ENCODE data around the gene TTBK2.

Gene TTBK2

GRCh38 chr15:42802168-42802567 lies 118.4 kb downstream of the TTBK2 start:
- H3K36me3 ChIP-seq (ENCODE audit: control insufficient read depth in 2 of 2, insufficient read depth in 2 of 2, low read length in 2 of 2): peaks cover 7 to 8% of the 10 kb centered on the region in 2 donors
- no peaks in the 10 kb centered on the region for H3K9me3 ChIP-seq (ENCODE audit: control insufficient read depth in 2 of 2, low read length in 2 of 2)
- H3K4me1 ChIP-seq (ENCODE audit: control insufficient read depth in 2 of 2, insufficient read depth in 2 of 2, low read length in 2 of 2): peaks cover 0 to 2% of the 10 kb centered on the region in 2 donors
- no peak overlapping the region for H3K9ac ChIP-seq (ENCODE audit: low read depth in 1 of 2, low read length in 2 of 2)
- H3K27ac ChIP-seq (ENCODE audit: low read depth in 2 of 2, low read length in 2 of 2): no peak overlapping the region
- no peak overlapping the region for H3K4me3 ChIP-seq (ENCODE audit: low read length in 2 of 2)
- no peaks in the 10 kb centered on the region for H3K27me3 ChIP-seq (ENCODE audit: control insufficient read depth in 2 of 2, insufficient read depth in 2 of 2, low read length in 2 of 2)

GRCh38 chr15:42800731-42801474 lies 119.7 kb downstream of the TTBK2 start:
- no peak overlapping the region for H3K4me3 ChIP-seq (ENCODE audit: low read length in 2 of 2)
- no peaks in the 10 kb centered on the region for H3K9me3 ChIP-seq (ENCODE audit: control insufficient read depth in 2 of 2, low read length in 2 of 2)
- H3K27ac ChIP-seq (ENCODE audit: low read depth in 2 of 2, low read length in 2 of 2): no peak overlapping the region
- peaks cover 0 to 2% of the 10 kb centered on the region in 2 donors for H3K4me1 ChIP-seq (ENCODE audit: control insufficient read depth in 2 of 2, insufficient read depth in 2 of 2, low read length in 2 of 2)
- H3K9ac ChIP-seq (ENCODE audit: low read depth in 1 of 2, low read length in 2 of 2): no peak overlapping the region
- no peaks in the 10 kb centered on the region for H3K27me3 ChIP-seq (ENCODE audit: control insufficient read depth in 2 of 2, insufficient read depth in 2 of 2, low read length in 2 of 2)
- H3K36me3 ChIP-seq (ENCODE audit: control insufficient read depth in 2 of 2, insufficient read depth in 2 of 2, low read length in 2 of 2): peaks cover 7 to 8% of the 10 kb centered on the region in 2 donors

GRCh38 chr15:42798802-42799201 lies 121.8 kb downstream of the TTBK2 start:
- no peak overlapping the region for H3K9ac ChIP-seq (ENCODE audit: low read depth in 1 of 2, low read length in 2 of 2)
- no peak overlapping the region for H3K4me3 ChIP-seq (ENCODE audit: low read length in 2 of 2)
- H3K36me3 ChIP-seq (ENCODE audit: control insufficient read depth in 2 of 2, insufficient read depth in 2 of 2, low read length in 2 of 2): peaks cover 8 to 10% of the 10 kb centered on the region in 2 donors
- H3K27ac ChIP-seq (ENCODE audit: low read depth in 2 of 2, low read length in 2 of 2): no peak overlapping the region
- no peaks in the 10 kb centered on the region for H3K9me3 ChIP-seq (ENCODE audit: control insufficient read depth in 2 of 2, low read length in 2 of 2)
- H3K4me1 ChIP-seq (ENCODE audit: control insufficient read depth in 2 of 2, insufficient read depth in 2 of 2, low read length in 2 of 2): peaks cover 0 to 2% of the 10 kb centered on the region in 2 donors
- H3K27me3 ChIP-seq (ENCODE audit: control insufficient read depth in 2 of 2, insufficient read depth in 2 of 2, low read length in 2 of 2): no peaks in the 10 kb centered on the region

- Histone ChIP-seq H3K4me1 (ENCODE audit: control insufficient read depth in 2 of 2, insufficient read depth in 2 of 2, low read length in 2 of 2) (no peaks in the 10 kb centered on the region), H3K4me3 (ENCODE audit: low read length in 2 of 2) (no peak overlapping the region), H3K36me3 (ENCODE audit: control insufficient read depth in 2 of 2, insufficient read depth in 2 of 2, low read length in 2 of 2) (peaks cover 8 to 10% of the 10 kb centered on the region in 2 donors), H3K27ac (ENCODE audit: low read depth in 2 of 2, low read length in 2 of 2) (no peak overlapping the region), H3K27me3 (ENCODE audit: control insufficient read depth in 2 of 2, insufficient read depth in 2 of 2, low read length in 2 of 2) (no peaks in the 10 kb centered on the region), H3K9ac (ENCODE audit: low read depth in 1 of 2, low read length in 2 of 2) (no peak overlapping the region), H3K9me3 (ENCODE audit: control insufficient read depth in 2 of 2, low read length in 2 of 2) (no peaks in the 10 kb centered on the region)
These were observed 123.4 kb downstream of the TTBK2 start for GRCh38 chr15:42796955-42797782.

DNA sequence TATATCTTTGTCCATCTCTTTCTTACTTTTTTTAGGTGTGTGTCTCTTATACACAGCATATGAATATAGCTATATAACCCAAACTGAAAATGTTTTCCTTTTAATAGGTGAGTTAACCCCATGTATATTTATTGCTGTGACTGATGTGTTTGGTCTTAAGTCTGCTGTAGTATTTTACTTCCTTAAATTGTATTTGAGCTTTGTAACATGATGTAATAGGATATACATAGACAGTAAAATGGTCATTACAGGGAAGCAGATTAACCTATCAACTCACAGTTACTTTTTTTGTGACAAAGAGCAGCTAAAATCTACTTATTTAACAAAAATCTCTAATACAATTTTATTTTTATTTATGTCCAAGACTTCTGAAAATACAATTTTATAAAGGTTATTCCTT lies 131.9 kb downstream of the TTBK2 start:
- Histone ChIP-seq H3K27me3 (ENCODE audit: control insufficient read depth in 2 of 2, insufficient read depth in 2 of 2, low read length in 2 of 2) (no peaks in the 10 kb centered on the region), H3K36me3 (ENCODE audit: control insufficient read depth in 2 of 2, insufficient read depth in 2 of 2, low read length in 2 of 2) (no peaks in the 10 kb centered on the region), H3K4me1 (ENCODE audit: control insufficient read depth in 2 of 2, insufficient read depth in 2 of 2, low read length in 2 of 2) (no peaks in the 10 kb centered on the region), H3K27ac (ENCODE audit: low read depth in 2 of 2, low read length in 2 of 2) (no peak overlapping the region), H3K9ac (ENCODE audit: low read depth in 1 of 2, low read length in 2 of 2) (no peak overlapping the region), H3K4me3 (ENCODE audit: low read length in 2 of 2) (no peak overlapping the region), H3K9me3 (ENCODE audit: control insufficient read depth in 2 of 2, low read length in 2 of 2) (no peaks in the 10 kb centered on the region)

DNA sequence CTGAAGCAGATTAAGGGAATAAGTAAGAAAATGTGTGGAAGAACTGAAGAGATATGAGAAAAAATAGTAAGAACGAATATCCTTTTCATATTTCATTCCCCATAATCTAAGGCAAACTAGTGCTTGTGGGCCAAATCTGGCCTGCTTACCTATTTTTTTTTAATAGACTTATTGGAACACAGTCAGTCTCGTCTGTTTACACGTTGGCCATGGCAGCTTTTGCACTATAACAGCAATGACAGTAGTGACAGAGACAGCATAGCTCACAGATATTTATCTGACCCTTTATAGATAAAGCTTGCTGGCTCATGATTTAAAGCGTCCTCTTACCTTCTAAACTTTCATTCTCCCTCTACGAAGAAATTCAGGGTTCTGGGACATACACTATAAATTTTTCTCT lies 133.6 kb downstream of the TTBK2 start:
- peaks cover 0 to 3% of the 10 kb centered on the region in 2 donors for H3K36me3 ChIP-seq (ENCODE audit: control insufficient read depth in 2 of 2, insufficient read depth in 2 of 2, low read length in 2 of 2)
- no peaks in the 10 kb centered on the region for H3K9me3 ChIP-seq (ENCODE audit: control insufficient read depth in 2 of 2, low read length in 2 of 2)
- no peaks in the 10 kb centered on the region for H3K4me1 ChIP-seq (ENCODE audit: control insufficient read depth in 2 of 2, insufficient read depth in 2 of 2, low read length in 2 of 2)
- no peak overlapping the region for H3K4me3 ChIP-seq (ENCODE audit: low read length in 2 of 2)
- no peak overlapping the region for H3K9ac ChIP-seq (ENCODE audit: low read depth in 1 of 2, low read length in 2 of 2)
- no peak overlapping the region for H3K27ac ChIP-seq (ENCODE audit: low read depth in 2 of 2, low read length in 2 of 2)
- no peaks in the 10 kb centered on the region for H3K27me3 ChIP-seq (ENCODE audit: control insufficient read depth in 2 of 2, insufficient read depth in 2 of 2, low read length in 2 of 2)

- Histone ChIP-seq H3K36me3 (ENCODE audit: control insufficient read depth in 2 of 2, insufficient read depth in 2 of 2, low read length in 2 of 2) (peaks cover 0 to 3% of the 10 kb centered on the region in 2 donors), H3K27me3 (ENCODE audit: control insufficient read depth in 2 of 2, insufficient read depth in 2 of 2, low read length in 2 of 2) (no peaks in the 10 kb centered on the region), H3K9ac (ENCODE audit: low read depth in 1 of 2, low read length in 2 of 2) (no peak overlapping the region)
These were observed 135.0 kb downstream of the TTBK2 start for GRCh38 chr15:42785569-42785968.

GRCh38 chr15:42784705-42785104 lies 135.9 kb downstream of the TTBK2 start:
- no peak overlapping the region for H3K27ac ChIP-seq (ENCODE audit: low read depth in 2 of 2, low read length in 2 of 2)
- H3K4me3 ChIP-seq (ENCODE audit: low read length in 2 of 2): no peak overlapping the region
- H3K27me3 ChIP-seq (ENCODE audit: control insufficient read depth in 2 of 2, insufficient read depth in 2 of 2, low read length in 2 of 2): no peaks in the 10 kb centered on the region
- peaks cover 0 to 3% of the 10 kb centered on the region in 2 donors for H3K36me3 ChIP-seq (ENCODE audit: control insufficient read depth in 2 of 2, insufficient read depth in 2 of 2, low read length in 2 of 2)
- H3K9me3 ChIP-seq (ENCODE audit: control insufficient read depth in 2 of 2, low read length in 2 of 2): no peaks in the 10 kb centered on the region
- H3K9ac ChIP-seq (ENCODE audit: low read depth in 1 of 2, low read length in 2 of 2): no peak overlapping the region
- H3K4me1 ChIP-seq (ENCODE audit: control insufficient read depth in 2 of 2, insufficient read depth in 2 of 2, low read length in 2 of 2): no peaks in the 10 kb centered on the region

More at GRCh38 chr15:42785569-42785968, 135.0 kb downstream of the TTBK2 start:
- no peaks in the 10 kb centered on the region for H3K4me1 ChIP-seq (ENCODE audit: control insufficient read depth in 2 of 2, insufficient read depth in 2 of 2, low read length in 2 of 2)
- no peak overlapping the region for H3K4me3 ChIP-seq (ENCODE audit: low read length in 2 of 2)
- no peaks in the 10 kb centered on the region for H3K9me3 ChIP-seq (ENCODE audit: control insufficient read depth in 2 of 2, low read length in 2 of 2)
- no peak overlapping the region for H3K27ac ChIP-seq (ENCODE audit: low read depth in 2 of 2, low read length in 2 of 2)

- H3K4me3 ChIP-seq (ENCODE audit: low read length in 2 of 2): no peak overlapping the region
These were observed 137.9 kb downstream of the TTBK2 start for GRCh38 chr15:42782716-42783115.

DNA sequence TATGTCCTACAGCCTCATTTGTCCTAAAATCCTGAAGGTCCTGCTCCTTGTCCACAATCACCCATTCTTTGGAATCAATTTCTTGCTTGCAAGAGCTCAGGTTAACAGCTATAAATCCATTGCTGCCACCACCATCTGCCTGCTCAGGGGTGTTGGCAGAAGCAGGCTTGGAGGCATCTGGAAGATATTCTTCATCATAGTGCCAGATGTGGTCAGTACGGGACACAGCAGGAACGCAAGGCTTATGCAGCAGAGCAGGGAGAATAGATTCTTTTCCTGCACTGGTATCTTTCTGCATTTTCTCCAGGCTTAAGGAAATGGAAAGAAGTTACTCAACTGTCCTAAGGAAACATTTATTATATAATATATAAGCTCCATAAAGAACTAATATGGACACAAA lies 145.2 kb downstream of the TTBK2 start:
- Histone ChIP-seq H3K9me3 (ENCODE audit: control insufficient read depth in 2 of 2, low read length in 2 of 2) (no peaks in the 10 kb centered on the region), H3K27ac (ENCODE audit: low read depth in 2 of 2, low read length in 2 of 2) (no peak overlapping the region), H3K9ac (ENCODE audit: low read depth in 1 of 2, low read length in 2 of 2) (no peak overlapping the region), H3K27me3 (ENCODE audit: control insufficient read depth in 2 of 2, insufficient read depth in 2 of 2, low read length in 2 of 2) (no peaks in the 10 kb centered on the region), H3K4me1 (ENCODE audit: control insufficient read depth in 2 of 2, insufficient read depth in 2 of 2, low read length in 2 of 2) (no peaks in the 10 kb centered on the region), H3K4me3 (ENCODE audit: low read length in 2 of 2) (no peak overlapping the region), H3K36me3 (ENCODE audit: control insufficient read depth in 2 of 2, insufficient read depth in 2 of 2, low read length in 2 of 2) (peaks cover 3 to 8% of the 10 kb centered on the region in 2 donors)

More at GRCh38 chr15:42782716-42783115, 137.9 kb downstream of the TTBK2 start:
- Histone ChIP-seq H3K27me3 (ENCODE audit: control insufficient read depth in 2 of 2, insufficient read depth in 2 of 2, low read length in 2 of 2) (no peaks in the 10 kb centered on the region), H3K9ac (ENCODE audit: low read depth in 1 of 2, low read length in 2 of 2) (no peak overlapping the region), H3K27ac (ENCODE audit: low read depth in 2 of 2, low read length in 2 of 2) (no peak overlapping the region), H3K9me3 (ENCODE audit: control insufficient read depth in 2 of 2, low read length in 2 of 2) (no peaks in the 10 kb centered on the region), H3K36me3 (ENCODE audit: control insufficient read depth in 2 of 2, insufficient read depth in 2 of 2, low read length in 2 of 2) (peaks cover 0 to 3% of the 10 kb centered on the region in 2 donors), H3K4me1 (ENCODE audit: control insufficient read depth in 2 of 2, insufficient read depth in 2 of 2, low read length in 2 of 2) (no peaks in the 10 kb centered on the region)
